ENCODE measurements around the gene SLC10A7.

SLC10A7 gene

GRCh38 chr4:146495269-146495668 is 26.5 kb downstream of the SLC10A7 start:
- no peak for DNase-seq (ENCODE audit: low read depth in 3 of 3)

GRCh38 chr4:146494143-146494542 is 27.6 kb downstream of the SLC10A7 start:
- no peak for DNase-seq (ENCODE audit: low read depth in 3 of 3)

- DNase-seq (ENCODE audit: low read depth in 3 of 3) = no peak
These were observed 31.6 kb downstream of the SLC10A7 start for GRCh38 chr4:146490106-146490505.

GRCh38 chr4:146488495-146489174 is 33.1 kb downstream of the SLC10A7 start:
- DNase-seq (ENCODE audit: low read depth in 3 of 3) = no peak

- DNase-seq (ENCODE audit: low read depth in 3 of 3) = no peak
These were observed 35.2 kb downstream of the SLC10A7 start for GRCh38 chr4:146486565-146486964.

GRCh38 chr4:146485968-146486367 is 35.8 kb downstream of the SLC10A7 start:
- no peak for DNase-seq (ENCODE audit: low read depth in 3 of 3)

GRCh38 chr4:146482788-146483187 is 39.0 kb downstream of the SLC10A7 start:
- no peak for DNase-seq (ENCODE audit: low read depth in 3 of 3)

- DNase-seq (ENCODE audit: low read depth in 3 of 3) = no peak
These were observed 40.5 kb downstream of the SLC10A7 start for GRCh38 chr4:146481246-146481645.

GRCh38 chr4:146478009-146478408 is 43.7 kb downstream of the SLC10A7 start:
- no peak for DNase-seq (ENCODE audit: low read depth in 3 of 3)

GRCh38 chr4:146477054-146477453 is 44.7 kb downstream of the SLC10A7 start:
- no peak for DNase-seq (ENCODE audit: low read depth in 3 of 3)

GRCh38 chr4:146472404-146472803 is 49.3 kb downstream of the SLC10A7 start:
- no peak for DNase-seq (ENCODE audit: low read depth in 3 of 3)

- no peak for DNase-seq (ENCODE audit: low read depth in 3 of 3)
These were observed 51.1 kb downstream of the SLC10A7 start for GRCh38 chr4:146470604-146471003.

GRCh38 chr4:146469022-146469421 is 52.7 kb downstream of the SLC10A7 start:
- no peak for DNase-seq (ENCODE audit: low read depth in 3 of 3)

- no peak for DNase-seq (ENCODE audit: low read depth in 3 of 3)
These were observed 56.1 kb downstream of the SLC10A7 start for GRCh38 chr4:146465628-146466027.

- no peak for DNase-seq (ENCODE audit: low read depth in 3 of 3)
These were observed 59.5 kb downstream of the SLC10A7 start for GRCh38 chr4:146462251-146462650.

- no peak for DNase-seq (ENCODE audit: low read depth in 3 of 3)
These were observed 63.1 kb downstream of the SLC10A7 start for GRCh38 chr4:146458594-146458993.

- DNase-seq (ENCODE audit: low read depth in 3 of 3) = no peak
These were observed 65.1 kb downstream of the SLC10A7 start for GRCh38 chr4:146456681-146457080.

- DNase-seq (ENCODE audit: low read depth in 3 of 3) = no peak
These were observed 68.4 kb downstream of the SLC10A7 start for GRCh38 chr4:146453181-146453807.

- DNase-seq (ENCODE audit: low read depth in 3 of 3) = no peak
These were observed 71.2 kb downstream of the SLC10A7 start for GRCh38 chr4:146450524-146450923.

GRCh38 chr4:146446555-146446954 is 75.2 kb downstream of the SLC10A7 start:
- no peak for DNase-seq (ENCODE audit: low read depth in 3 of 3)

- DNase-seq (ENCODE audit: low read depth in 3 of 3) = no peak
These were observed 76.3 kb downstream of the SLC10A7 start for GRCh38 chr4:146445198-146446150.

GRCh38 chr4:146443525-146443924 is 78.2 kb downstream of the SLC10A7 start:
- DNase-seq (ENCODE audit: low read depth in 3 of 3) = no peak

Data from stimulated activated CD4-positive, alpha-beta T cell treated with anti-CD3 and anti-CD28 coated beads, TNF-alpha, amount 100 ng/mL, for 48 hours (primary cell).